ENCODE results near the gene MRPL43.

MRPL43 gene

DNA sequence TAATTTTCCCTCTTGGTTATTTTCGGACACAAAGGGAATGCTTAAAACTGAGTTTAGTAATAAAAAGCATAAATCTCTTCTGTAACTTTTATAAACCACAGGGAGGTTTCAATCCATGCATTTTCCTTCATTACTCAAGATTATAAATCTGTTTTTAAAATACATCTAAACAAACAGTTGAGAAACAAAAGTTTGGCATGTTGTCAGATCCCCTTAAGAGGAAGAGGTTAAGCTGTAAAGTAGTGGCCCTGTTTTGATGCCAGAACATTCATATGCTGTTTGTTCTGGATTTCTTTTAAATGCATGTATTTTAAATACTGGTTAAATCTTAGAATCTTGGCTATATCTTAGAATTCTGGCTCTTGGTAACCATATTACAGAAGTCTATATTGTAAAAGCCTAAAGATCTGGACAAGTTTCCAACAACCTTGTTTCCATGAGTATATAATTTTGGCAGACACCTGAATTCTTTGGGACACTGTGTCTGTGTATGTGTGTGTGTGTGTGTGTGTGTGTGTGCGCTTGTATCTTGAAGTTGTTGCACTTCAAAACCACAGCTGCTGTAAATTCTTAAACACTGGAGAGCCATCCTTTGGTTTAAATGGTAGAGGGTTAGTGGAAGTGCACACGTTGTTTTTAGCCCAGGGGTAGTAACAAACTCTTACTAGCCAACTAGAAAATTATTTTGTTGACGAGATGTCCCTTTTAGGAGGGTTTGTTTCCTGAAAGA is 24.8 kb downstream of the MRPL43 start:
- DNase-seq = no peak

DNA sequence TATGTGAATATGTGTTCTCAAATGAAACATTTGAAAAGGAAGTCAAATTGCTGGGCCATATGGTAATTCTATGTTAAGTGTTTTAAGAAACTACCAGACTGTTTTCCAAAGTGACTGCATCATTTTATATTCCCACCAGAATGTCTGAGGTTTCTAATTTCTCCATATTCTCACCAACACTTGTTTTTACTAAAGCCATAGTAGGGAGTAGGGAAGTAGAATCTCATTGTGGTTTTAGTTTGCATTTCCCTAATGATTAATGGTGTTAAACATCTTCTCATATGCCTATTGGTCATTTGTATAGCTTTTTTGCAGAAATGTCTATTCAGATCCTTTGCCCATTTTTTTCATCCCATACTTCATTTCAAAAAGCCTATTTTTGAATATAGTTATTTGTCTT is 27.0 kb downstream of the MRPL43 start:
- DNase-seq = no peak

DNA sequence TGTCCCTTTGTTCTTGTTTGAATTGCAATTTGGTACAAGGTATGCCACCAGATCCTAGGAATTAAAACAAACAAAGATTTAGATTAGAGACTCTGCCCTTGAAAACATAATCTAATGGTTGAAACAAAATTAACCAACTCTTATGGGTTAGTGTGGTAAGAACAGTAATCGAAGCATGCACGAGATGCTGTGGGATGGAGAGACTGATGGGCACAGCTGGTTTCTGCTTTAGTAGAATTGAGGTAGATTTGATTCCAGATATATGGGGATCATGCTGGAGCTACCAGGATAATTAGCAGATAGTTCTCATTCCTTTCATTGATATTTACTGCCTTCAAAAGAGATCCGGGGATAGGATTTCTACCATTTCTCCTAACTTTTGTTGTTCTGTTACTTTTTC is 38.4 kb downstream of the MRPL43 start:
- DNase-seq = no peak

DNA sequence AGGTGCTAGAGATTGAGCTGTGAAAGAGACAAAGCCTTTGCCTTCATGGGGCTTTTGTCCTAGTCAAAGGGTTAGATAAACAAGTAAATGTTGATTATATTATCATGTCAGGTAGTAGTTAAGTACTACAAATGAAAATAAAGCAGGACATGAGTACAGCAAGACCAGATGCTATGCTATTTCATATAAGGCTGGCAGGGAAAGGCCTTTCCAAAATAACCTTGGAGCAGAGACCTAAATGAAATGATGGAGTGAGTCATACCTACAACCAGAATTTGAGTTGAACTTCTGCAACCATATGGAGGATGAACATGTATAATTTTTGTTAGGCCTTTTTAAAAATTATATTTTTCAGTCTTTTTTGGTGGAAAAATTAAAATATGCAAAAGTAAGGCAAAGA is 41.5 kb downstream of the MRPL43 start:
- no peak for DNase-seq

DNA sequence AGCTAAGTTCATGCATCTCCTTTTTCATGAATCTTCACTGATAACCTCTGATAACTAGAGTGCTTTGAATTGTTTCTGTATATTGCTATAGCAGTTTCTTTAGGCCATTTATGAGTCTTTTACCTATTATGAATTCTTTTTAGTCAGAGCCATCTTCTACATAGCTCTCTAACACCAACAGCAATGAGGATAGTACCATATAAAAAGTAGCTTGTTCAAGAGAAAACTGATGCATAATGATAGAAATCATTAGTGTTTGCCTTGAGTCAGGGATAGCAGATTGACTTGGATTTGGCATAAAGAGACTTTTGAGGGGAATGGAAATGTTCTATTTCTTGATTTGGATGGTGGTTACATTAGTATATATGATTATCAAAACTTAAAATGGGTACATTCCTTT is 43.8 kb downstream of the MRPL43 start:
- DNase-seq = no peak

DNA sequence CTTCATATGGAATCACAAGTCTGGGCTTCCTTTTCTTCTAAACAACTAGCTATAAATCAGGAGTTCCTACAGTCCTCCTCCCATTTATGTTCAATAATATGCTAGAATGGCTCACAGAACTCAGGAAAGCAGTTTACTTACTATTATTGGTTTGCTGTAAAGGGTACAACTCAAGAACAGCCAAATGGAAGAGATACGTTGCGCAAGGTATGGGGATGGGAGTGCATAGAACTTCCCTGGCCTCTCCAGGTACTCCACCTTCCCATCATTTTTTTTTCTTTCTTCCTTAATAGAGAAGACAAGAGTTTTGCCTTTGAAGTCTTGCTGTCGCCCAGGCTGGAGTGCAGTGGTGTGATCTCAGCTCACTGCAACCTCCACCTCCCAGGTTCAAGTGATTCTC is 45.1 kb downstream of the MRPL43 start:
- no peak for DNase-seq

DNA sequence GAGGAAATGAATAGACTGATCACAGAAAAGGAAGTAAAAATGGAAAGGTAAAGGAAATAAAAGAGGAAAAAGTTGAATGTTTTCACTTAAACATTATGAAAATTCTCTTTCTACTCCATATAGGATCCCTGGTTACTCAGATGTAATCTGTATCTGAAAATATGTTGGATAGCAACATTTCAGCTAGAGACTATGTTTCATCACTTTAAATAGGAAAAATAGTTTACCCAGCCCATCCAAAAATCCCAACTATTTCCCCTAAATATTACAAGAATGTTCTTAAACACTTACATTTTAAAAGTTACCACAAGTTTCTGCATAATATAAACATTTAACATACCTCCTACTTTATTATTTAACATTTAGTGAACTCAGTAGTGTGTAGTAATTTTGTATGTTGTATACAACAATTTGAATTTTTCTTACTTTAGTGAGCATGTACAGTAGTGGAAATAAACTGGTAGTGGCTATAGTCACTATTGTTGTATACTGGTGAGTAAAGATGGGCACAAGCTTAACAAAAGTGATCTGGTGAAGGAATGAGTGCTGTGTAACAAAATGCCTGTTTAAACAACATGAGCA is 47.4 kb downstream of the MRPL43 start:
- no peak for DNase-seq

Data from CD4-positive, alpha-beta T cell treated with Interleukin-6 for 4 hours (primary cell).